GM19043 (cell line): ENCODE measurements around the gene SPINK13.
"Not testable (repeated sequence)": the region's sequence is repeated elsewhere in the genome, so short reads cannot be mapped to it uniquely, and the experiment has no call there.

Experiments used
- ATAC-seq: cut with Tn5 transposase; IDR thresholded peaks from one replicate; pipeline ENCODE4 v1.9.1; 2021; ENCODE audit warnings: low read depth; ENCODE audit not compliant: unreplicated experiment

SPINK13 gene

DNA sequence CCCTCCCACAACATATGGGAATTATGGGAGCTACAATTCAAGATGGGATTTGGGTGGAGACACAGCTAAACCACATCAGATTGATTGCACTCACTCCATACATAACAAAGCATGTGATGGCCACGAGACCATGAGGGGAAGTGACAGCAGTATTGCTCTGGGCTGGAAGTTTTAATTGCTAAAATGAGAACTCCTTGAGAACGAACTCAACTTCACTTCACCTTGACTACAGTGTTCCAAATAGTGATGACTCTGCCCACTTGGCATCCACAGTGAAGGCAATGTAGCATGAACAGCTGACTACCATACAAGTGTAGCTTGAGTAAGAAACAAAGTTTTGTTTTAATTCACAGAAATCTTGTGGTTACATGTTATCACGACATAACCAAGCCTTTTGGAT is 42.9 kb downstream of the SPINK13 start:
- no peak for ATAC-seq

DNA sequence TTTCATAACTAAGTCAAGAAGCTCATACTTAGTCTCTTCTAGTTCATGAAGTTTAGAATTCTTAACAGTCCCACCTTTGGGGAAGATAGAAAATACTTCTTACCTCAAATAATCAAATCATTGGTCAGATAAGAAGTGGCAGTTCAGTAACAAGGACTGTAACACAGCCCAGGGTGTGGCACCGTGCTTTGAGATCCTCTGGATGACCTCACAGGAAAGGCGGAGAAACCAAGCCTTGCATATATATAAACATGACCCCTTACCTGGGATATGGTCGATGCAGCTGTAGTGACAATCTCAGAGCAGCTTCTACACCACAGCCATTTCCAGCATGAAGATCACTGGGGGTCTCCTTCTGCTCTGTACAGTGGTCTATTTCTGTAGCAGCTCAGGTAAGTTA is 43.6 kb downstream of the SPINK13 start, which contains the start of gene SPINK7:
Gene SPINK7, plus strand, starts transcription at position 271 of the 400 bp plus-strand sequence. Its CDS starts 61 bp downstream, at position 332.
- no peak for ATAC-seq

DNA sequence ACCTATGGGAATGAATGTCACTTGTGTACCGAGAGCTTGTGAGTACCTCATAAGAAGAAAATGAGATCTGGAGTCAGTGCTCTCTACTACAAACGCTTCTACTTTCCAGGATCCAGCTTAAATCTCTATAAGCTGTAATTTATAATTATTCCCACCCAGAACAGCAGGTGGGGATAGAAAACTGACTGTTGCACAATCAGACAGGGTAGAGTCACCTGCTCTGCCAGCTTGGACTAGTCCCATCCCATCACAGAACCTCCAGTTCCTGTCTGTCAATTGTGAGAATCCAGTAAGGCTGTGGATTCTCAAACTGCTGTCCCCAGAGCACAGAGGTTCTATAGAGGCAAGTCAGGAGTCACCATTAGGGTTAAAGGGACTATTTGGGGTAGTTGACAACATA is 45.6 kb downstream of the SPINK13 start:
- no peak for ATAC-seq

DNA sequence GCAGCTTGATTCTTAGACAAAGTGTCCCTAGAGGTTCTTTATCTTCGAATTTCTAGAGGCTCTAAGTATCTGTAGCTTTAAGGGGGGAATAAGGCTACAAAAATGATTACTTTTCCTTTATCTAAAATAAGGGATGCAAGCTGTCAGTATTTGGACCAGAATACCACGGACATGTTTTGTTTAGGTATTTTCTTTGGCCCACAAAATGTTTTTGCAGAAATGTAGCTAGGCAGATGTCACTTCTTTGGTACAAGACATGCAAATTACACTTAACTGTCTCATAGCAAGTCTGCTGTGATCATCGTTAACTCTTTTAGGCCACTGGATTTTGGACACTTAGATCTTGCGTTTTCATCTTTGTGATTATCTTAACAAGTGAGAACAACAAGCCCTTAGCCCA is 46.1 kb downstream of the SPINK13 start:
- ATAC-seq = no peak

DNA sequence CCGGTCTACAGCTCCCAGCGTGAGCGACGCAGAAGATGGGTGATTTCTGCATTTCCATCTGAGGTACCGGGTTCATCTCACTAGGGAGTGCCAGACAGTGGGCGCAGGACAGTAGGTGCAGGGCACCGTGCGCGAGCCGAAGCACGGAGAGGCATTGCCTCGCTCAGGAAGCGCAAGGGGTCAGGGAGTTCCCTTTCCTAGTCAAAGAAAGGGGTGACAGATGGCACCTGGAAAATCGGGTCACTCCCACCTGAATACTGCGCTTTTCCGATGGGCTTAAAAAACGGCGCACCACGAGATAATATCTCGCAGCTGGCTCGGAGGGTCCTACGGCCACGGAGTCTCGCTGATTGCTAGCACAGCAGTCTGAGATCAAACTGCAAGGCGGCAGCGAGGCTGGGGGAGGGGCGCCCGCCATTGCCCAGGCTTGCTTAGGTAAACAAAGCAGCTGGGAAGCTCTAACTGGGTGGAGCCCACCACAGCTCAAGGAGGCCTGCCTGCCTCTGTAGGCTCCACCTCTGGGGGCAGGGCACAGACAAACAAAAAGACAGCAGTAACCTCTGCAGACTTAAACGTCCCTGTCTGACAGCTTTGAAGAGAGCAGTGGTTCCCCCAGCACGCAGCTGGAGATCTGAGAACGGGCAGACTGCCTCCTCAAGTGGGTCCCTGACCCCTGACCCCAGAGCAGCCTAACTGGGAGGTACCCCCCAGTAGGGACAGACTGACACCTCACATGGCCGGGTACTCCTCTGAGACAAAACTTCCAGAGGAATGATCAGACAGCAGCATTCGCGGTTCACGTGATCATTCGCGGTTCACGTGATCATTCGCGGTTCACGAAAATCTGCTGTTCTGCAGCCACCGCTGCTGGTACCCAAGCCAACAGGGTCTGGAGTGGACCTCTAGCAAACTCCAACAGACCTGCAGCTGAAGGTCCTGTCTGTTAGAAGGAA is 51.7 kb downstream of the SPINK13 start:
- ATAC-seq = not testable (repeated sequence)

DNA sequence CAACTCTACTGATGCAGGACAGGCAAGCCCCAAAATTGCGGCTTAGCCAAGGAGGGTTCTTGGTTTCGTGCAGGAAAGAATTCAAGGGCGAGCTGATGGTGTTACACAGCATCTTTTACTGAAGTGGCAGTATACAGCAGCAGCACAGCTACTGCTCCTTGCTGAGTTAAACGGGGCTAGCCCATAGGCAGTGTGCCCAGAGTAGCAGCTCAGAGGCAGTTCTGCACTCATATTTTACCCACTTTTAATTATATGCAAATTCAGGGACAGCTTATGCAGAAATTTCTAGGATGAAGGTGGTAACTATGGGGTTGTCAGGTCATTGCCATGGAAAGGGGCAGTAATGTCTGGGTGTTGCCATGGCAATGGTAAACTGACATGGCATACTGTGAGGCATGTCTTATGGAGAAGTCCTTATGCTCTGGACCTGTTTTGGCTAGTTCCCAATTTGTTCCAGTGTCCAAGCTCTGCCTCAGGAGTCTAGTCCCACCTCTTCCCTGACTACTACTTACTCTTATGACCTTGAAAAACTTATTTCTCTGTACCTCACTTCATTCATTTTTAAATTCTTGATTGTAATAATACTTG is 64.8 kb downstream of the SPINK13 start:
- no peak for ATAC-seq

DNA sequence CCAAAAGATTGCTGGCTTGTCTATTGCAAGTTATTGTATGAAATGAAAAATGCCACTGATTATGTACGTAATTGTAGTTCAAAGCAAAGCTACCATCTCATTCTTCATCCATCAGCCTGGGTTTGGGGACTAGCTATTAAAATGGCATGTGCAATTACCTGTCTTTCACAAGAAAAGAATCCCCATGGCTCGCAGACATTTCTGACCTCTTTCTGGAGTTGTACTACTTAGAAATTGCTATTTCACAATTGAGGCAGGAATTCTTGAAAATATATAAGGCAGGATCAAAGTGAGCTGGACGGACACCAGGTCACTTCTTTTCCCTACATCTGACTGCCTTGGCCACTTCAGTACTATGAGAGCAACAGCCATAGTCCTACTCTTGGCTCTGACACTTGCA is 66.7 kb downstream of the SPINK13 start, which contains the start of gene SPINK9:
Gene SPINK9, plus strand, starts transcription at position 301 of the 400 bp plus-strand sequence. Its CDS starts 55 bp downstream, at position 356.
- ATAC-seq = no peak
